ENCODE data around the gene PCDHGA7.

DNA sequence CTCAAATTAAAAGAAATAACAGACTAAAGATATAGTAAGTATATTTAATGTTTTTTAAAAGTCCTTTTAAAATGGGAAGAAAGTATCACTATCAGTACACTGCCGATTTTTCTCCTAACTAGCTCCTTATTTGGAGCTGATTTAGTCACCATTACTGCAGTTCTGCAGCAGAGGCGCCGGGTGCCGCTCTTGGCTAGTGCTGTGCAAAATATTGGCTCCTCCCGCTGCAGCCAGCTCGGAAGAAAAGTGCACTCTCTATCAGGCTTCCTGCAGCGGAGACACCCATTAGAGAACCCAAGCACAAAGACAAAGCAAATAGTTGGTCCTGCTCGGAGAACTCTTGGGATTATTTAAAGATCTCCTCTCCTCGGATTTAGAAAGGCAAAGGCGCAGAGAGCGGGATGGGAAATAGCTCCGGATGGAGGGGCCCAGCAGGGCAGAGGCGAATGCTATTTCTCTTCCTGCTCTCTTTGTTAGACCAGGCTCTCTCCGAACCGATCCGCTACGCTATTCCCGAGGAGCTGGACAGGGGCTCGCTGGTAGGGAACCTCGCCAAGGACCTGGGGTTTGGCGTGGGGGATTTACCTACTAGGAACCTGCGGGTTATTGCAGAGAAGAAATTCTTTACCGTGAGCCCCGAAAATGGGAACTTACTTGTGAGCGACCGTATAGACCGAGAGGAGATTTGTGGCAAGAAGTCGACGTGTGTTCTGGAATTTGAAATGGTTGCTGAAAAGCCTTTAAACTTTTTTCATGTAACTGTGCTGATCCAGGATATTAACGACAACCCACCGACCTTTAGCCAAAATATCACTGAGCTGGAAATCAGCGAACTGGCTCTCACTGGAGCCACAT lies 12.3 kb upstream of the PCDHGA7 start, which contains the start of gene PCDHGB3:
- TF ChIP-seq, protein P1, sequence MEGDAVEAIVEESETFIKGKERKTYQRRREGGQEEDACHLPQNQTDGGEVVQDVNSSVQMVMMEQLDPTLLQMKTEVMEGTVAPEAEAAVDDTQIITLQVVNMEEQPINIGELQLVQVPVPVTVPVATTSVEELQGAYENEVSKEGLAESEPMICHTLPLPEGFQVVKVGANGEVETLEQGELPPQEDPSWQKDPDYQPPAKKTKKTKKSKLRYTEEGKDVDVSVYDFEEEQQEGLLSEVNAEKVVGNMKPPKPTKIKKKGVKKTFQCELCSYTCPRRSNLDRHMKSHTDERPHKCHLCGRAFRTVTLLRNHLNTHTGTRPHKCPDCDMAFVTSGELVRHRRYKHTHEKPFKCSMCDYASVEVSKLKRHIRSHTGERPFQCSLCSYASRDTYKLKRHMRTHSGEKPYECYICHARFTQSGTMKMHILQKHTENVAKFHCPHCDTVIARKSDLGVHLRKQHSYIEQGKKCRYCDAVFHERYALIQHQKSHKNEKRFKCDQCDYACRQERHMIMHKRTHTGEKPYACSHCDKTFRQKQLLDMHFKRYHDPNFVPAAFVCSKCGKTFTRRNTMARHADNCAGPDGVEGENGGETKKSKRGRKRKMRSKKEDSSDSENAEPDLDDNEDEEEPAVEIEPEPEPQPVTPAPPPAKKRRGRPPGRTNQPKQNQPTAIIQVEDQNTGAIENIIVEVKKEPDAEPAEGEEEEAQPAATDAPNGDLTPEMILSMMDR (IDR thresholded peaks at IDR 0.05): peak in 3 of 6 experiments; percentile 31 to 46 (median 36)
- TF ChIP-seq POLR2A (IDR thresholded peaks at IDR 0.05): no peak

Data from thyroid gland (tissue), 4 donors.